Measurements from ENCODE around the gene IRX3.
"Not testable (repeated sequence)": the region's sequence is repeated elsewhere in the genome, so short reads cannot be mapped to it uniquely, and the experiment has no call there.

IRX3 gene

GRCh38 chr16:54280751-54281150 is 5.8 kb downstream of the IRX3 start:
- in situ Hi-C loops (cut with MboI; ENCODE audit: low sequenced_read_pairs) = no loop called here

GRCh38 chr16:54277845-54278703 is 8.5 kb downstream of the IRX3 start:
- in situ Hi-C loops (cut with MboI; ENCODE audit: low sequenced_read_pairs) = no loop called here

GRCh38 chr16:54275956-54276355 is 10.6 kb downstream of the IRX3 start:
- in situ Hi-C loops (cut with MboI; ENCODE audit: low sequenced_read_pairs) = no loop called here

GRCh38 chr16:54273566-54273965 is 13.0 kb downstream of the IRX3 start:
- in situ Hi-C loops (cut with MboI; ENCODE audit: low sequenced_read_pairs) = no loop called here

- in situ Hi-C loops (cut with MboI; ENCODE audit: low sequenced_read_pairs) = no loop called here
Measured at GRCh38 chr16:54270711-54271110, 15.9 kb downstream of the IRX3 start.

- in situ Hi-C loops (cut with MboI; ENCODE audit: low sequenced_read_pairs) = no loop called here
Measured at GRCh38 chr16:54269461-54269860, 17.1 kb downstream of the IRX3 start.

- in situ Hi-C loops (cut with MboI; ENCODE audit: low sequenced_read_pairs) = no loop called here
Measured at GRCh38 chr16:54268766-54269165, 17.8 kb downstream of the IRX3 start.

GRCh38 chr16:54268340-54268739 is 18.2 kb downstream of the IRX3 start:
- in situ Hi-C loops (cut with MboI; ENCODE audit: low sequenced_read_pairs) = no loop called here

GRCh38 chr16:54266363-54266955 is 20.1 kb downstream of the IRX3 start:
- in situ Hi-C loops (cut with MboI; ENCODE audit: low sequenced_read_pairs) = no loop called here

- in situ Hi-C loops (cut with MboI; ENCODE audit: low sequenced_read_pairs) = no loop called here
Measured at GRCh38 chr16:54265575-54266107, 20.9 kb downstream of the IRX3 start.

- in situ Hi-C loops (cut with MboI; ENCODE audit: low sequenced_read_pairs) = no loop called here
Measured at GRCh38 chr16:54253118-54253517, 33.5 kb downstream of the IRX3 start.

- in situ Hi-C loops (cut with MboI; ENCODE audit: low sequenced_read_pairs) = no loop called here
Measured at GRCh38 chr16:54248863-54249710, 37.5 kb downstream of the IRX3 start.

GRCh38 chr16:54247705-54248104 is 38.9 kb downstream of the IRX3 start:
- in situ Hi-C loops (cut with MboI; ENCODE audit: low sequenced_read_pairs) = not testable (repeated sequence)

- in situ Hi-C loops (cut with MboI; ENCODE audit: low sequenced_read_pairs) = no loop called here
Measured at GRCh38 chr16:54246454-54246821, 40.1 kb downstream of the IRX3 start.

- in situ Hi-C loops (cut with MboI; ENCODE audit: low sequenced_read_pairs) = no loop called here
Measured at GRCh38 chr16:54245788-54246453, 40.7 kb downstream of the IRX3 start.

- in situ Hi-C loops (cut with MboI; ENCODE audit: low sequenced_read_pairs) = no loop called here
Measured at GRCh38 chr16:54244061-54244886, 42.3 kb downstream of the IRX3 start.

- in situ Hi-C loops (cut with MboI; ENCODE audit: low sequenced_read_pairs) = no loop called here
Measured at GRCh38 chr16:54243202-54243601, 43.4 kb downstream of the IRX3 start.

GRCh38 chr16:54242199-54242598 is 44.4 kb downstream of the IRX3 start:
- in situ Hi-C loops (cut with MboI; ENCODE audit: low sequenced_read_pairs) = no loop called here

GRCh38 chr16:54241525-54241924 is 45.1 kb downstream of the IRX3 start:
- in situ Hi-C loops (cut with MboI; ENCODE audit: low sequenced_read_pairs) = no loop called here
